GM18868 (cell line): ENCODE data around the gene VWC2.

Experiments
- ATAC-seq: cut with Tn5 transposase; IDR thresholded peaks from one replicate; pipeline ENCODE4 v1.9.1; 2021; ENCODE audit warnings: mild to moderate bottlenecking, moderate library complexity; ENCODE audit not compliant: unreplicated experiment

VWC2 gene

DNA sequence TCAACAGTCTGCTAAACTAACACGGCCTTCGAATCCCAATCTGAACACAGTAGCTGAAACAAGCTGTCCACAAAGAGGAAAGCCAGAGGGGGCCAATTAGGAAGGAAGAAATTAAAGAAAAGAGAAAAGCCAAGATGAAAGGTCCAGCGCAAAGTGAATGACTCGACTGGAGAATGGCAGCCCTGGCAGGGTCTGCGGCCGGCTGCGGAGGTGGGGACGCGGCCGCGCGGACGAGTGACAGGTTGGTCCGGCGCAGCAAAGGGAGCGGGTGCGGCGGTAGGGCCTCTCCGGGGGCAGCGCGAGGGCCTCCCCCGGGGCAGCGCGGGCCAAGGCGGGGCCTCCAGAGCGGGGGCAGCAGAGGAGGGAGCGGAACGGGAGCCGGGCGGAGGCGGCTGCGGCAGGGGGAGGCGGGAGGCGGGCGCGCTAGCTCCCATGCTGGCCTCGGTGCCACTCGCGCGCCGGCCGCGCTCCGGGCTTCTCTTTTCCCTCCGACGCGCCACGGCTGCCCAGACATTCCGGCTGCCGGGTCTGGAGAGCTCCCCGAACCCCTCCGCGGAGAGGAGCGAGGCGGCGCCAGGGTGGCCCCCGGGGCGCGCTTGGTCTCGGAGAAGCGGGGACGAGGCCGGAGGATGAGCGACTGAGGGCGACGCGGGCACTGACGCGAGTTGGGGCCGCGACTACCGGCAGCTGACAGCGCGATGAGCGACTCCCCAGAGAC, at the start of gene VWC2:
TSS of gene VWC2 (plus strand) at position 421 of the 718 bp plus-strand sequence. CDS start 1,798 bp downstream, outside the sequence.
- ATAC-seq, result peak; percentile 17

DNA sequence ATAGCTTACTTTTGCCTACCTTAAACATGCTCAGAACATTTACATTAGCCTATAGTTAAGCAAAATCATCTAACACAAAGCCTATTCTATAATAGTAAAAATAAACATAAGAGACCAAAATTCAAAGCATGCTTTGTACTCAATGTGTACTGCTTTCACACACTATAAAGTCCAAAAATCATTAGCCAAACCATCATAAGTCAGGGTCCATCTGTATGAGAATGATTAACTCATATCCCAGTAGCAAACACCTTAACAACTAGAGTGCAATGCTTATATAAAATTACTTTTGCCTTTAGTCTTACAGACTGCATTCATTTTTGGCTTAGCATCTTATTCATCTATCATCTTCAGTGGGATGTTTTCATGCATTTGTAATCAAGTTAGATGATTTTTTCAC, 49.4 kb upstream of the VWC2 start:
- ATAC-seq, result no peak

DNA sequence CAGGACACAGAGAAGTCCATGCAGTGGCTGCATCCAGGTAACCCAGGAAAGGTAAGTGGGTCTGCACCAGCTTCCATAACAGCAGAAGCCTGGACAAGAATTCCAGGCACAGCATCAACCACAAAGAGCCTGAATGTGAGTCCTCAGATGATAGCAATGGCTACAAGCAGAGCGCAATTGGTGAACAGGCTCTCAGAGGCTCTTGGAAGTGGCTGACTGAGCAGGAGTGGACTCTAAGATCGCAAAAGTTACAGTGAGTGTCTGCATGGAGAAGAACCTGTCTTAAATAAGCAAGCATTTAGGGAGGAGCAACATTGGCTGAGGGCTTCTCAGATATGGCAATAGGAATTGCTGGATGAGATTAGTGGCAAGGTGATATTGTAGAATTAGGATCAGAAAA, 41.6 kb upstream of the VWC2 start:
- no peak for ATAC-seq

DNA sequence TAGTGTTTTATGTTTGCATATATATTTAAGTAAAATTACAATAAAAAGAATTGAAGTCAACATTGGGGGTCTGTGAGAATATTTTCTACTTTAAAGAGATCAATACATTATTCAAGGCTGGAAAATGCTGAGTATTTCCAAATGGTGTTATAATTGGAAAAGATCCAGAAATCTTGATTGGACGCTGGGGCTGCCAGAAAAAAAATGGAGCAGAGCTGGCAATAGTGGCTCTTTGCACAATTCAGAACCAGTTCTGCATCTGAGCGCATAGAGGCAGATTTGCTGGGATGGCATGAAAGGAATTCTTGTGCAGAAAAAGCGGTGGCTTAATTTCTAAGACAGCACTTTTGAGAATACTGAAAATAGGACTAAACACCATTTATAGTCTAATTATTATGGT, 10.8 kb upstream of the VWC2 start:
- ATAC-seq, result no peak

DNA sequence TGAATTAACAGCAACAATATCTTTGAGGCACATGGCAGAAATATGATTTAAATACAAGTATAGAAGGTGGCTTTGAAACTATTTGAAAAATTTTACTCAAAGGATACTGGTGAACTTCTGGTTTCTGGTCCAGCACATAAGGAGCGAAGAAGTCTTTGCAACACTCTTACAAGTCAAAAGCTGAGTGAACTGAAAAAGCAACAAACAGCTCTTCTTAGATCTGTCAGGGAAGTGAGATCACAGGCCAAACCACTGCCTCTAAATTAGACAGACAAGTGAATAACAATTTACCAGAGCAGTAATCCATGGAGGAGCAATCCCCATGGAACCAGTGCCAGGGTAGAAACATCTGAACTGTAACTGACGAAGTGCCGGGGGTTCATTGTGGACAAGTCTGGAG, 9.6 kb upstream of the VWC2 start:
- peak; percentile 24 for ATAC-seq

DNA sequence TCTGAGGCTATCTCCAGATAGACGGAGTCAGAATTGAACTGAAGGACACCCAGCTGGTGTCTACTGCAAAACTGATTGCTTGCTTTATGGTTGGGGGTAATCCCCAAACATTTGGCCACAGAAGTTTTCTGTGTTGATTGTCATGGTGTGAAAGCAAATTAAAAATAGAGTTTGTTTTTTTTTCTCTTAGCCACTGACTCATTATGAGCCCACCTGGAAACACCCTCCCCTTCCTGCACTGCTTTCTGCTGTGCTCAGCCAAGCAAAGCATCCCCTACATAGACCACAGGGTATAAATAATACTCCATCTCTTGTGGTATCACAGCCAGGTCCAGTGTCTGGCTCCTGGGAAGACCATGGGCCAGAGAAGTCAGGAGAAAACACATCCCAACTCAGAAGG, 6.5 kb upstream of the VWC2 start:
- peak; percentile 83 for ATAC-seq

DNA sequence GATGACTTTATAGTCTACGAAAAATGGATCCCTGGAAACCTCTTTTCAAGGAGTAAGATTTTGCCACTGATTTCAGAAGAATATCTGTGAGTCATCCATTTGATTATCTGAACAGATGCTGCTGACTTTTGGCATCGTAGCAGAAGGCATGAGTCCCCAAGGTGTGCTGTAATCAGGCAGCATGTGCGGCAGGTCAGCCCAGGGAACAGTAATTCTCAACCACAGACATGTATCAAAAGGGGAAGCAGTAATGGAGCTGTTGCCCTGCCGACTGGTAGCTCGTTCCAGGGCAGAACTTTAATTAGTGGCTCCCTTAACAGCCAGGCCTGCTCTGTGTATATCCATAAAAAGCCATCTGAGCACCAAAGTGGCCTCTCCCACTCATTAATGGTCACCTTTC, 5.7 kb upstream of the VWC2 start:
- ATAC-seq, result peak; percentile 28

DNA sequence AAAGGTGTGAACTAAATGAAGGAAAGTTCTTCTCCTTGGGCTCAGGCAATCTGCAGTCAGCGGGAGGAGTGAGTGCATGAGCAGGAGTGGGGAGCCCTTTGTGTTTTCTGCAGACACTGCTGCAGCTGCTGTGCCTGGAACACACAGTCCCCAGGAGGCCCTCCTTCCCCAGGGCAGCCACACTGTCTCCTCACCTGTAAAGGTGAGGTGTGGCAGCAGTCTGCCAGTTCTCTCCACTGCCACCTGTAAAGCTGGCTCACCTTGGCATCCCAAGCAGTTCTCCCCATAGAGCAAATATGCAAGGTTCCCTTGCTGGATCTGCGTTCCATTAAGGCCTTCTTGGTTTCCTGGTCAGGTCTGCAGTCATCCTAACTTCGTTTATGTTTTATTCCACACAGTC, 5.2 kb upstream of the VWC2 start:
- ATAC-seq, result no peak

DNA sequence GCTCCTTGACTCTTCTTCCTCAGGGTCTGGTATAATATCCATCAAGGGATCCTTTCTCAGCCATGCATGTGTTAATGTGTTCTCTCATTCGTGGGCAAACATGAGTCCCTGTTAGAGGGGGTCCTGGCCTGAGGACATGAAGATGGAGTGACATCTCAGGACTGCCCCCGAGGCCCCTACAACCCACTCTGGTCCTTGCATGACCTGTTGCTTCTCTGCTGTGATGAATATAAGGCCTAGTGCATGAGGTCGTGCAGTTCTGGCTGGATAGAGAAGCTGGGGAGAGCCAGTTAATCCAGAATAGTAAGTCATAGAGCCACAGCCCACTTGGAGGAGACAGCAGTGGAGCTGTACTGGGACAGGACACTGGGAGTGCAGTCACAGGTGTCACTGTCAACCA, 4.6 kb upstream of the VWC2 start:
- no peak for ATAC-seq

DNA sequence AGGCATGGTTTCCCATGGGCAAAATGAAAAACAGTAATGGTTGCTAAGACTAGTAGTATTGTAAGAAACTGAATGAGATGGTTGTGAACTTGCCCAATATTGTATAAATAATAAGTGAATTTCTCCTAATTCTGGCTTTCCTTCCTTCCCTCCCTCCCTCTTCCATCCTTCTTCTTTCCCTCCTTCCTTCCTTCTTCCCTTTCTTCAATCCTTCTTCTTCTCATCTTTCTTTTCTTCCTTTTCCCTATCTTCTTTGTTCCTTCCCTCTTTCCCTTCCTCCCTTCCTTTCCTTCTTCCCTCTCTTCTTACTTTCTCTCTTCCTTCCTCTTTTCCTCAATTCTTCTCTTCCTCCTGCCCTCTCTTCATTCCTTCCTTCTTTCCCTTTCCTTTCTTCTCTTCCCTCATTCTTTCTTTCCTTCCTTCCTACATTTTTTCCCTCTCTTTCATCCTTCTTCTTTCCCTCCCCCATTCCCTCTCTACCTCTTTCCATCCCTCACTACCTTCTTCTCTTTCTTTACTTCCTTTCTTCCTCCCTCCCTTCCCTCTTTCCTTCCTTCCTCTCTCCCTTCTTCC, 4.1 kb upstream of the VWC2 start:
- no peak for ATAC-seq

DNA sequence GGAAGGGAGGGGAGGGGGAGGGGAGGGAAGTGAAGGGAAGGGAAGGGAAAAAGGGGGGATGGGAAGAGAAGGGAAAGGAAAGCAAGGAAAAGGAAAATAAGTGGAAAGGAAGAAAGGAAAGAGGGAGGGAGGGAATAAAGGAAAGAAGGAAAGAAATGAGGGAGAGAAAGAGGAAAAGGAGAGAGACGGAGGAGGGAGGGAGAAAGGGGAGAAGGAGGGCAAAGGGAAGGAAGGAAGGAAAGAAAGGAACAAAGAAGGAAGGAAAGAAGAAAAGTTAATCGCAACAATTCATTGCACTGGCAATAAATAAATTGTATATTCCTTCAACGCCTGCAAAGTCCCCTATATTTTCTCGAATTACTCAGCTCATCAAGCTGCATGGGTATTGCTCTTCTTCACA, 2.6 kb upstream of the VWC2 start:
- ATAC-seq, result no peak

DNA sequence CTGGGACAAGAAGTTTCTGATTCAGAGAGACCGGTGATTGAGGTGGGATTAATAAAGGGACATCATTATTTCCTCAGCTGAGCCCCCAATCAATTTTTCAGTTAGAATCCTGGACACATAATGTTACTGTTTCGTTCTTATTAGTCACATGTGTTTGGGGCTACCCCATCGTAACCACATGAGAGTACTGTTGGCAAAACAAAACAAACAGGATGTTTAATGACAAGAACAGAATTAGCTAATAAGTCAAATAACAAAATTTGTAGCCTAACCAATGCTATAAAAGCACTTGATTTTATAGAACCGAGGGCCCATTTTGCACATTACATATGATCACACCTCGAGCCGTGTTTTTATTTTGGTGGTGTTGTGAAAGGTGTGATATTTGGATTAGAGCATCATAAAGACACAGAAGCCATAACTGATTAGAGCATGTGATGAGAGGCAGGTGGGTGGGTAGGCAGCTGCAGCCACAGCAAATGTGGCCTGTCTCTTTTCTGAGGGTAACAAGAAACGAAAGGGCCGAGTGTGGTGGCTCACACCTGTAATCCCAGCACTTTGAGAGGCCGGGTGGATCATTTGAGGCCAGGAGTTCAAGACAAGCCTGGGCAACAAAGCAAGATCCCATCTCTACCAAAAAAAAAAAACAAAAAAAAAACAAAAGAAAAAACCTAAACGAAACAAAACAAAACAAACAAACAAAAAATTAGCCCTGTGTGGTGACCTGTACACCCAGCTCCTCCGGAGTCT, 1.8 kb upstream of the VWC2 start:
- ATAC-seq, result peak; percentile 37

DNA sequence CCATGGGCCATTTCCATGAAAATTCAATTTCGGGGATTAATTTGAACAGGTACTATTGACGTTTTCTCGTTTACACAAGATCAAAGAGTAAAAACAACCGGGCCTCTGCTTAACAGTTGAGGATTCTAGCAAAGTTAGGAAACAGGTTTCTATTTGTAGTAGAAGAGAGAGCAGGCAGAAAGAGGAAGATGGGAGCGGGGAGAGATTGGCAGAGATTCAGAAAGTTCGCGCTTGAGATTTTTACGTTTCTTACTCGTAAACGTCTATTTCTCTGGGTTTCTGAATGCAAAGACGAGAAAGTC, 571 bp upstream of the VWC2 start:
- ATAC-seq, result no peak

DNA sequence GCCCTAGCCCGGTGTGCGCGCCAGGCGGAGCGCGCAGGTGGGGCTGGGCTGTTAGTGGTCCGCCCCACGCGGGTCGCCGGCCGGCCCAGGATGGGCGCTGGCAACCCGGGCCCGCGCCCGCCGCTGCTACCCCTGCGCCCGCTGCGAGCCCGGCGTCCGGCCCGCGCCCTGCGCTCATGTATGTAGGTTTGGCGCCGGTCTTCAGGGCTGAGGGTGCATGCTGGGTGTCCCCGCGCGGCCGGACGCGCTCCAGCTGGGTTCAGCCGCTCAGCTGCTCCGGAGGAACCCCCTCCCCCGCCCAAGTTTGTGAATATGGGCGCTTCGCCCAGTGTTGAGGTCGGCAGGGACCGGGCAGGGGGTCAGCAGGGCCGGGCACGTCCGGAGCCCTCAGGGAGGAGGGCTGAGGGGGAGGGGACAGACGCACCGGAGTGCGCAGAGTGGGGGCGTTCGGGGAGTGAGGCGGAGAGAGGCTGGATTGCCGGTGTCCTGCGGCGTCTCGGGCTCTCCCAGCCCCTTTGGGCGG, 559 bp downstream of the VWC2 start:
- ATAC-seq, result peak; percentile 8

DNA sequence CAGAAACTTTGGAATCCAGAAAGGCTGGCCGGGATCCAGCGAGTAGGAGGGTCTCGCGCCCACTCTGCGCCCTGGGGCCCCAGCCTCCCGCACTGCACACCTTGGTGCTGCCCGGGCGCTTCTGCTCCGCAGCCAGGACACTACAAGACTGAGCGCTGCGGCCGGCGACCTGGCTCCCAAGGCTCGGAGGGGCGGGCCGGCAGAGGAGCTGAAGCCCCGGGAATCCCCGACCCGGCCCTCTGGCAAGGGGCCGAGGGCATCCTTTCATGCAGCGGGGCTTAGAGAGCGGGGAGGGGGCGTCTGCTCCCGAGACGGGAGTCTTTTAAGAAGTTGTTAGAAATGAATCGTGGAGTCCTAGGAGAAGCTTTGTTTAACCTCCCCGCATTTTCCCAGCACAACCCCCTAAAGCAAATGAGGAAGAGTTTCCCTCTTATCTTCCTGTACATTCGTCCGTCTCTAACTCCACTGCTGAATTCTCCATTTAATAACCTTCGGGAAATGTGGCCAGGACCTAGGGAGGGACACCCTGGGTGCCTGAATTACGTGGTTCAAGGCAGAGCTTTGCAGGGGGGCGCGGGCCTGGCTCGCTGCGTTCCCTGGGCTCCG, 1.1 kb downstream of the VWC2 start:
- no peak for ATAC-seq

DNA sequence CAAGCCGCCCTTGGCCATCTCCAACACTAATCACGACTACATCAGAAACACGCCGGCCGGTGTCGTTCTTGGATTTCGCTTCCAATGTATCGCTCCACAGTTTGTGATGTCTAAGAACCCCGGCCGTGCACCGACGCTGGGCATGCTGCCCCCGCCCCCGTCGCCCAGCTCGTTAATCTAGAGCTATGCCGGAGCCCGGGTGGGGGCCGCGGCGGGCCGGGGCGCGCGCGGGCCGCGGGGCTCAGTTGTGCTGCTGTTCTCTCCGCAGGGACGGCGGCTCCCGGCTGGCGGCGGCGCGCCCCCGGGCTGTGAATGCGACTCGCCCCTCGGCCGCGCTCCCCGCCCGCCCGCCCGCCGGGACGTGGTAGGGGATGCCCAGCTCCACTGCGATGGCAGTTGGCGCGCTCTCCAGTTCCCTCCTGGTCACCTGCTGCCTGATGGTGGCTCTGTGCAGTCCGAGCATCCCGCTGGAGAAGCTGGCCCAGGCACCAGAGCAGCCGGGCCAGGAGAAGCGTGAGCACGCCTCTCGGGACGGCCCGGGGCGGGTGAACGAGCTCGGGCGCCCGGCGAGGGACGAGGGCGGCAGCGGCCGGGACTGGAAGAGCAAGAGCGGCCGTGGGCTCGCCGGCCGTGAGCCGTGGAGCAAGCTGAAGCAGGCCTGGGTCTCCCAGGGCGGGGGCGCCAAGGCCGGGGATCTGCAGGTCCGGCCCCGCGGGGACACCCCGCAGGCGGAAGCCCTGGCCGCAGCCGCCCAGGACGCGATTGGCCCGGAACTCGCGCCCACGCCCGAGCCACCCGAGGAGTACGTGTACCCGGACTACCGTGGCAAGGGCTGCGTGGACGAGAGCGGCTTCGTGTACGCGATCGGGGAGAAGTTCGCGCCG, 1.9 kb downstream of the VWC2 start:
- ATAC-seq, result no peak

DNA sequence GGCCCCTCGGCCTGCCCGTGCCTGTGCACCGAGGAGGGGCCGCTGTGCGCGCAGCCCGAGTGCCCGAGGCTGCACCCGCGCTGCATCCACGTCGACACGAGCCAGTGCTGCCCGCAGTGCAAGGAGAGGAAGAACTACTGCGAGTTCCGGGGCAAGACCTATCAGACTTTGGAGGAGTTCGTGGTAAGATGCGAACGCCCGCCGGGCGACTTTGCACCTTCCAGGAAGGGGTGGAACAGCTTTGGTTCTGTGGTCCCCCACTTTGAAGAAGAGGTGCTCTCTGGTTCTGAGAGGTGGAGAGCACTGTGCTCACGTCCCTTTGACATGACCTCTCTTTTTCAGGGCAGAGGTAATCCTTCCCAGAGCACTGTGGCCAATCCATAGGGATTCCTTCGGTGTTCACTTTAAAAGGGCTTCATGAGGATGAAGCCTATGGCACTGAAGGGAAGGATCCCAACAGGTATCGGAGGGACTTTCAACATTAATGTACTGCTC, 2.6 kb downstream of the VWC2 start:
- no peak for ATAC-seq

DNA sequence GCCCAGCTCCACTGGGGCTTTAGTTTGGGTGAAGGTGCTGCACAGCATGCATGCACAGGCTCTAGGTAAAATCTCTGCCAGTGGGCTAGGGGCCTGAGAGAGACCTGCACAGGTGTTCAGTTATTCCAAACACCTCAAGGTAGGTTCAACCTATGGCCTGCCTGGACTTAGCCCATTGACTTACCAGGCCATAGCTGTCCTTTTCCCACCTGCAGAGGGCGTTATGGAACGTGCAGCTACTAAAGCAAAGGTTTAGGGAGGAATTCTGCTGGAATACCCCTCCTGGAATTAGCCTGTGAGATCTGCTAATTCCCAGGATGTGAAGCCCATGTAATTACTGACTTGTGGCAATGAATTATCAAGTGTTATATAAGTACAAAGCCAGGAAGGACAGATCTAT, 3.6 kb downstream of the VWC2 start:
- no peak for ATAC-seq

DNA sequence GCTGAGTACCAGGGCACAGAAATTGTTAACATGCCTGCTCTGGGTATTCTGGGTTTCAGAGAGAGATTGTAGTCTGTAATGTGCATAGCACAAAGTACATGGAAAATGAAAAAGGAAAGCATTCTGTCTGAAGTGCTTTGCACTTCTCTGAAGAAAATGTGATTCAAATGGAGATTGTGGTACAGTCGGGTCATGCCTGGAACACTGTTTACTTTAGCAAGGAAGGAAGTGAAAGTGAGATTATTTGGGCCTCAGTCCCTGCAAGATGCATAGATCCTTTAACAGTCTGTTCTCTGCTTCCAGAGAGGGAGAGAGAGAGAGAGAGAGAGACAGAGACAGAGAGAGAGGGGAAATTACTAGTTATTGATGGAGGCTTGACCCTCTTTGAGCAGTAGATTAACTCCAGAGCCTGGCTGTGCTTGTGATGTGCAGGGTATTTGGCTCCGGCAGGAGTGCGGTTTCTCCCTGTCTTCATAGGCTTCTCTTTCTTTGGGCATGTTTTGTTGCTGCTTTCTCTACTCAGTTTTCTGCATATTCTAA, 5.4 kb downstream of the VWC2 start:
- peak; percentile 53 for ATAC-seq

DNA sequence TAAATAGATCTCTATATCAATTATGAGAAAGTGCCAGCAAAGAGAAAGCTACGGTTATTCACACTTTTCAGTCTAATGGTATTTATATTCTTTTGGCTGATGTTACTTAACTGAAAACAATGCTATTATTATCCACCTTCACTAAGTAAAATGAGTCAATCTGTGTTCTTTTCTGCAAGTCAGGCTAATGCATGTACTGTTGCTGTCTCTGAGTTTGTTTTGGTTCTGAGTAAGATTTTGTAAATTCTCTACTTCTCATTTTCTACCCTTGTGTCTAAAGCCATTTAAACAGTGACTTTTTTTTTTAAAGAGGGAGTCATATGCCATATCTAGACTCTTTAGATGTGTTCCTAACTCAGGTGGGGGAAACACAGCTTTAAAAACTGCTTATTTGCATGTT, 7.5 kb downstream of the VWC2 start:
- ATAC-seq, result peak; percentile 53
